GM18868 (cell line): ENCODE results near the gene INTS11.
A peak's percentile ranks its signal among the peaks of the same experiment; 100 is the strongest.

Source experiments
- ATAC-seq: cut with Tn5 transposase; IDR thresholded peaks from one replicate; pipeline ENCODE4 v1.9.1; 2021; ENCODE audit warnings: mild to moderate bottlenecking, moderate library complexity; ENCODE audit not compliant: unreplicated experiment

The INTS11 gene

GRCh38 chr1:1358433-1359271 is 34.2 kb upstream of the INTS11 start, which contains the start of gene MXRA8:
Gene MXRA8, minus strand, starts transcription at chr1:1358555. Its CDS starts 51 bp downstream, at chr1:1358504.
- ATAC-seq, result no peak

- ATAC-seq, result no peak
Measured at GRCh38 chr1:1357871-1358432, 33.5 kb upstream of the INTS11 start.

- no peak for ATAC-seq
Measured at GRCh38 chr1:1356796-1357401, 32.4 kb upstream of the INTS11 start.

- ATAC-seq, result no peak
Measured at GRCh38 chr1:1356166-1356795, 31.8 kb upstream of the INTS11 start.

GRCh38 chr1:1355416-1355815 is 31.0 kb upstream of the INTS11 start:
- ATAC-seq, result no peak

- ATAC-seq, result no peak
Measured at GRCh38 chr1:1354271-1355247, 30.1 kb upstream of the INTS11 start.

- ATAC-seq, result no peak
Measured at GRCh38 chr1:1353389-1354151, 29.1 kb upstream of the INTS11 start.

- ATAC-seq, result no peak
Measured at GRCh38 chr1:1352786-1353388, 28.4 kb upstream of the INTS11 start.

GRCh38 chr1:1351511-1352427 is 27.3 kb upstream of the INTS11 start:
- no peak for ATAC-seq

- ATAC-seq, result peak; percentile 65
Measured at GRCh38 chr1:1349256-1350012, 25.0 kb upstream of the INTS11 start, which contains the start of gene DVL1. Gene DVL1, minus strand, starts transcription at chr1:1349418. Its CDS starts 353 bp downstream, at chr1:1349065.

- ATAC-seq, result peak; percentile 29
Measured at GRCh38 chr1:1348420-1349255, 24.2 kb upstream of the INTS11 start.

- ATAC-seq, result no peak
Measured at GRCh38 chr1:1347663-1348419, 23.4 kb upstream of the INTS11 start.

GRCh38 chr1:1347026-1347595 is 22.7 kb upstream of the INTS11 start:
- ATAC-seq, result no peak

GRCh38 chr1:1346501-1346890 is 22.0 kb upstream of the INTS11 start:
- ATAC-seq, result no peak

- no peak for ATAC-seq
Measured at GRCh38 chr1:1345860-1346500, 21.5 kb upstream of the INTS11 start.
